Measurements from ENCODE around the gene DNM1.

DNA sequence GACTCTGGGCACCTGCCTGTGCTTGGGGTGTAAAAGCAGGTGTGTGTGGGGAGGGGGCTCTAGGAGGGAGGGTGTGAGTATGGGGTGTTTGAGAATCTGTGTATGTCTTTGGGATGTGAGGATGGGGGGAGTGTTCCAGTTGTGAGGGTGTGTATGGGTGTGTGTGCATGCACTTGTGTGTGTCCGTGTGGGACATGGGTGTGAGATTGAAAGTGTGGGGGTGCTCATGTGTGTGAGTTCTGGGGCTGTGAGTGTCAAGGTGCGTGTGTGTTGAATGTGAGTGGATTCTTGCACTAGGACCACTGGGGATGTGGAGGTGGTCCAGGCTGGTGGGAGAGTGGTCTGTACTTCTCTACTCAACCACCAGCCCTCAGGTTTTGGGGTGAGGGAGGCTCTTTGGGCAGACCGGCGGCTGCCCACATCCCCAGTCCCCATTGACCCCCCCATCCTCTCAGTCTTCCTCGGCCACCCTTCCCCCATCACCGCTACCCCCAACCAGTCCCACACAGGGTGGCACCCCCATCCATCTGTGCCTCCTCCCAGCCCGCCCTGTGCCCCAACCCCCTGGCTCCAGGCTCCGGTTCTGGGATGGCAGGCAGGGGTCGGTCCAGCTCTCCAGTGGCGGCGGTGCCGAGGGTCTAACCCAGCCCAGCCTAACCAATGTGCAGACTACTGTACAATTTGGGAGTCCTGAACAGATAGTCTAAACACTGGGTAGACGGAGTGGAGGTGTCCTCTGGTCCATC lies 41.1 kb downstream of the DNM1 start:
- TF ChIP-seq CREB1 (IDR thresholded peaks at IDR 0.05; ENCODE audit: low read depth), result no peak
- TF ChIP-seq, protein P1, sequence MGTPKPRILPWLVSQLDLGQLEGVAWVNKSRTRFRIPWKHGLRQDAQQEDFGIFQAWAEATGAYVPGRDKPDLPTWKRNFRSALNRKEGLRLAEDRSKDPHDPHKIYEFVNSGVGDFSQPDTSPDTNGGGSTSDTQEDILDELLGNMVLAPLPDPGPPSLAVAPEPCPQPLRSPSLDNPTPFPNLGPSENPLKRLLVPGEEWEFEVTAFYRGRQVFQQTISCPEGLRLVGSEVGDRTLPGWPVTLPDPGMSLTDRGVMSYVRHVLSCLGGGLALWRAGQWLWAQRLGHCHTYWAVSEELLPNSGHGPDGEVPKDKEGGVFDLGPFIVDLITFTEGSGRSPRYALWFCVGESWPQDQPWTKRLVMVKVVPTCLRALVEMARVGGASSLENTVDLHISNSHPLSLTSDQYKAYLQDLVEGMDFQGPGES (IDR thresholded peaks at IDR 0.05), result no peak
- TF ChIP-seq, protein P2, sequence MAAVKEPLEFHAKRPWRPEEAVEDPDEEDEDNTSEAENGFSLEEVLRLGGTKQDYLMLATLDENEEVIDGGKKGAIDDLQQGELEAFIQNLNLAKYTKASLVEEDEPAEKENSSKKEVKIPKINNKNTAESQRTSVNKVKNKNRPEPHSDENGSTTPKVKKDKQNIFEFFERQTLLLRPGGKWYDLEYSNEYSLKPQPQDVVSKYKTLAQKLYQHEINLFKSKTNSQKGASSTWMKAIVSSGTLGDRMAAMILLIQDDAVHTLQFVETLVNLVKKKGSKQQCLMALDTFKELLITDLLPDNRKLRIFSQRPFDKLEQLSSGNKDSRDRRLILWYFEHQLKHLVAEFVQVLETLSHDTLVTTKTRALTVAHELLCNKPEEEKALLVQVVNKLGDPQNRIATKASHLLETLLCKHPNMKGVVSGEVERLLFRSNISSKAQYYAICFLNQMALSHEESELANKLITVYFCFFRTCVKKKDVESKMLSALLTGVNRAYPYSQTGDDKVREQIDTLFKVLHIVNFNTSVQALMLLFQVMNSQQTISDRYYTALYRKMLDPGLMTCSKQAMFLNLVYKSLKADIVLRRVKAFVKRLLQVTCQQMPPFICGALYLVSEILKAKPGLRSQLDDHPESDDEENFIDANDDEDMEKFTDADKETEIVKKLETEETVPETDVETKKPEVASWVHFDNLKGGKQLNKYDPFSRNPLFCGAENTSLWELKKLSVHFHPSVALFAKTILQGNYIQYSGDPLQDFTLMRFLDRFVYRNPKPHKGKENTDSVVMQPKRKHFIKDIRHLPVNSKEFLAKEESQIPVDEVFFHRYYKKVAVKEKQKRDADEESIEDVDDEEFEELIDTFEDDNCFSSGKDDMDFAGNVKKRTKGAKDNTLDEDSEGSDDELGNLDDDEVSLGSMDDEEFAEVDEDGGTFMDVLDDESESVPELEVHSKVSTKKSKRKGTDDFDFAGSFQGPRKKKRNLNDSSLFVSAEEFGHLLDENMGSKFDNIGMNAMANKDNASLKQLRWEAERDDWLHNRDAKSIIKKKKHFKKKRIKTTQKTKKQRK (IDR thresholded peaks at IDR 0.05; ENCODE audit: low read depth, low read length), result no peak
- no peak for TF ChIP-seq NR2C2 (IDR thresholded peaks at IDR 0.05; ENCODE audit: borderline replicate concordance, control insufficient read depth, insufficient read length, low read depth)
